HG03521 (cell line): ENCODE results near the gene TBC1D5.

ENCODE experiments used
- ATAC-seq: cut with Tn5 transposase; IDR thresholded peaks from one replicate; pipeline ENCODE4 v1.9.1; 2021; ENCODE audit warnings: mild to moderate bottlenecking, moderate library complexity; ENCODE audit not compliant: unreplicated experiment

Gene TBC1D5

GRCh38 chr3:17602126-17602525, 140.3 kb downstream of the TBC1D5 start:
- ATAC-seq, result no peak

- no peak for ATAC-seq
Measured at GRCh38 chr3:17592956-17593355, 149.5 kb downstream of the TBC1D5 start.

GRCh38 chr3:17590465-17590864, 152.0 kb downstream of the TBC1D5 start:
- no peak for ATAC-seq

GRCh38 chr3:17589888-17590287, 152.5 kb downstream of the TBC1D5 start:
- ATAC-seq, result no peak

- ATAC-seq, result no peak
Measured at GRCh38 chr3:17588422-17588821, 154.0 kb downstream of the TBC1D5 start.

GRCh38 chr3:17585394-17586325, 156.8 kb downstream of the TBC1D5 start:
- peak; percentile 39 for ATAC-seq

- ATAC-seq, result no peak
Measured at GRCh38 chr3:17584066-17584465, 158.4 kb downstream of the TBC1D5 start.

GRCh38 chr3:17583530-17583929, 158.9 kb downstream of the TBC1D5 start:
- no peak for ATAC-seq

GRCh38 chr3:17581421-17582080, 160.9 kb downstream of the TBC1D5 start:
- ATAC-seq, result no peak

- no peak for ATAC-seq
Measured at GRCh38 chr3:17580901-17581300, 161.5 kb downstream of the TBC1D5 start.

- ATAC-seq, result peak; percentile 95
Measured at GRCh38 chr3:17579289-17580031, 163.0 kb downstream of the TBC1D5 start.

GRCh38 chr3:17577796-17578520, 164.5 kb downstream of the TBC1D5 start:
- ATAC-seq, result no peak

- peak; percentile 93 for ATAC-seq
Measured at GRCh38 chr3:17573396-17573795, 169.0 kb downstream of the TBC1D5 start.

- ATAC-seq, result no peak
Measured at GRCh38 chr3:17571686-17572085, 170.7 kb downstream of the TBC1D5 start.

GRCh38 chr3:17562845-17563244, 179.6 kb downstream of the TBC1D5 start:
- ATAC-seq, result no peak

GRCh38 chr3:17558565-17558964, 183.9 kb downstream of the TBC1D5 start:
- ATAC-seq, result no peak

- ATAC-seq, result no peak
Measured at GRCh38 chr3:17557749-17558463, 184.5 kb downstream of the TBC1D5 start.

GRCh38 chr3:17555525-17555924, 186.9 kb downstream of the TBC1D5 start:
- no peak for ATAC-seq

GRCh38 chr3:17554078-17554477, 188.4 kb downstream of the TBC1D5 start:
- ATAC-seq, result no peak

- ATAC-seq, result no peak
Measured at GRCh38 chr3:17553080-17553479, 189.4 kb downstream of the TBC1D5 start.
